Measurements from ENCODE around the gene TBC1D16. TPM values are rescaled to one million over a fixed set of nuclear protein-coding genes. Genes with fewer than 3 reads are reported as not detected.

The TBC1D16 gene
- total RNA-seq, 1 donor from 2014 or later: 197 TPM

DNA sequence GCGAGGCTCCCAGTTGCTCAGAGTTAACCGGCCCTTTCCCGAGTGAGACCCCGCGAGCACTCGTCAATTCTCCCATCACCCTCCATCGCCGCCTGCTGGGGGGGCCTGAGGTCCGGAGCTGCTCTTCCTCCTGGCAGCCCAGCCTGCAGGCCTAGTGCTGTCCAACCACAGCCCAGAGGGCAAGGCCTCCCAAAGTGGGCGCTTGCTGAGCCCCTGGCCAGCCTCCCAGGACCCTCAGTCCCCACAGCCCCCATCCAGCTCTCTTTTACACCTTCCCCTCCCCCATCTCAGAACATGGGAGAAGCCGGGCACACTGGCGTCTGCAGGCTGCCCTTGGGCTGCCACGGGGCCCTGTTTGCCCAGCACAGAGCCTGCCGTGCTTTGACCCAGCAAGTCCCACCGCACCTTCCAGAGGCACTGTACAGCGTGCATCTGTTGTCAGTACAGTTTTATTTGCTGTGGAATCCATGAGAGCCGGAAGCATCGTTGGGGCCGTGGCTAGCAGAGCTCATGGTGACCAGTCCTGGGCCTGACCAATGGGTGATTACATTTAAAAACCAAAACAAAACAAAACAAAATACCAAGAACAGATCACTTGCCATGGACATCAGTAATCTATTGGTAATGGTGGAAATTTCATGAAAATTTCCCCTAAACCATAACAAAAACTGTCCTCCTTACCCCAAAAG lies 100.3 kb downstream of the TBC1D16 start:
- Mint-ChIP-seq H3K9me3 (ENCODE audit: unreplicated experiment) (peaks cover 27% of the 10 kb centered on the region), H3K36me3 (ENCODE audit: unreplicated experiment) (peaks cover 3% of the 10 kb centered on the region), H3K27me3 (ENCODE audit: unreplicated experiment) (peaks cover 37% of the 10 kb centered on the region), H3K4me1 (ENCODE audit: low read depth, unreplicated experiment) (peaks cover 19% of the 10 kb centered on the region), H3K4me3 (ENCODE audit: unreplicated experiment) (no peak overlapping the region), H3K27ac (ENCODE audit: unreplicated experiment) (peak overlapping the region; percentile 29)
- TF ChIP-seq, protein P1, sequence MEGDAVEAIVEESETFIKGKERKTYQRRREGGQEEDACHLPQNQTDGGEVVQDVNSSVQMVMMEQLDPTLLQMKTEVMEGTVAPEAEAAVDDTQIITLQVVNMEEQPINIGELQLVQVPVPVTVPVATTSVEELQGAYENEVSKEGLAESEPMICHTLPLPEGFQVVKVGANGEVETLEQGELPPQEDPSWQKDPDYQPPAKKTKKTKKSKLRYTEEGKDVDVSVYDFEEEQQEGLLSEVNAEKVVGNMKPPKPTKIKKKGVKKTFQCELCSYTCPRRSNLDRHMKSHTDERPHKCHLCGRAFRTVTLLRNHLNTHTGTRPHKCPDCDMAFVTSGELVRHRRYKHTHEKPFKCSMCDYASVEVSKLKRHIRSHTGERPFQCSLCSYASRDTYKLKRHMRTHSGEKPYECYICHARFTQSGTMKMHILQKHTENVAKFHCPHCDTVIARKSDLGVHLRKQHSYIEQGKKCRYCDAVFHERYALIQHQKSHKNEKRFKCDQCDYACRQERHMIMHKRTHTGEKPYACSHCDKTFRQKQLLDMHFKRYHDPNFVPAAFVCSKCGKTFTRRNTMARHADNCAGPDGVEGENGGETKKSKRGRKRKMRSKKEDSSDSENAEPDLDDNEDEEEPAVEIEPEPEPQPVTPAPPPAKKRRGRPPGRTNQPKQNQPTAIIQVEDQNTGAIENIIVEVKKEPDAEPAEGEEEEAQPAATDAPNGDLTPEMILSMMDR (IDR thresholded peaks at IDR 0.05; ENCODE audit: partially characterized antibody, unreplicated experiment): no peak
- DNase-seq: no peak

DNA sequence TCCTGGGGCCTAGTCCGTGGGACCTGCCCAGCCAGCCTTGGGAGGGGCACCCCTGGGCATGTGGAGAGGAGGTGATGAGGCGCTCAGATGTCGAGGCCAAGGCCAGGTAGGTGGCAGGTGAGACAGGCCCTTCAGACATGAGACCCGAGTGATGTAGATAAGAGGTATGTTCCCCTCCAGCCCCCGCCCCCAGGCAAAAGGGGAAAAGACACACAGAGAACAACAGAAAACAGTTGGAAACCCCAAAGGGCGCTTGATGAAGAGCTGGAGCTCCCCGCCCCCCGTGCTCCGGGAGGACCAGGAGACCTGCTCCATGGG lies 101.1 kb downstream of the TBC1D16 start:
- TF ChIP-seq, protein P1 (IDR thresholded peaks at IDR 0.05; ENCODE audit: partially characterized antibody, unreplicated experiment): no peak
- Mint-ChIP-seq H3K27me3 (ENCODE audit: unreplicated experiment) (peaks cover 34% of the 10 kb centered on the region), H3K9me3 (ENCODE audit: unreplicated experiment) (peaks cover 27% of the 10 kb centered on the region), H3K4me1 (ENCODE audit: low read depth, unreplicated experiment) (peaks cover 19% of the 10 kb centered on the region), H3K36me3 (ENCODE audit: unreplicated experiment) (no peaks in the 10 kb centered on the region), H3K27ac (ENCODE audit: unreplicated experiment) (peak overlapping the region; percentile 22), H3K4me3 (ENCODE audit: unreplicated experiment) (no peak overlapping the region)
- no peak for DNase-seq

DNA sequence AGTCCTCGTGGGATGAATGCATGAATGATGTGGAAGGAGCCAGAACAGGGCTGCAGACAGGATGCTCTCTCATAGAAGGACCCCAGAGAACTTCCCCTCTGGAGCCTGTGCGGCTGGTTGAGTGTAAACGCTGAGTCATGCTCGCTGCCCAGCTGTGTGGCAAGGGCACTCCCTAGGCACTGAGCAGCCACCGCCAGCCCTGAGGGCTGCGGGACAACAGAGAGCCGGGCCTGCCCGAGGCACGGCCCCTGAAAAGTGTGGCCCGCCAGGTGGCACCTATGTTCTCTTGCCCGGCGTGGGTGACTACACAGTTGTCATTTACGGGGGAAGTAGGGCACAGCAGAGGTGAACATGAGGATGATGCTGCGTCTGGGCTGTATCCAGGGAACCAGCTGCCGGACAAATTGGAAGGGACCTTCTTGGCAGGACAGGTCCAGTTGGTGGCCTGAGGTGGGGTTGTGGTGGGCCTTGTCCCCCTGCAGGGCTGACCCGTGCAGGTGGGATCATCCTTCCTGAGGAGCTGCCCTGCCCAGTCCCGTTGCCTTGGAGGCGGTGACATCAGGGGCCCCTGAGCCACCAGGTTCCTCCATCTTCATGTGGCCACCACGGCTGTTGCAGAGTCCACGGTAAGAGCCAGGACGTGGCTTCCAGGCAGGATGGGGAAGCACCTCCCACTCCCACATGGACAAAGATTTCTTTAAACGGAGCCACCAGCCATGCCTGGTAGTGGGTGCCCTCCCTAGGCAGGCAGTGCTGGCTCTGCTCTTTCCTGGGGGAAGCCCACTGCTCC lies 101.6 kb downstream of the TBC1D16 start:
- no peak for DNase-seq
- H3K36me3 Mint-ChIP-seq (ENCODE audit: unreplicated experiment): no peaks in the 10 kb centered on the region
- peaks cover 32% of the 10 kb centered on the region for H3K27me3 Mint-ChIP-seq (ENCODE audit: unreplicated experiment)
- peaks cover 19% of the 10 kb centered on the region for H3K4me1 Mint-ChIP-seq (ENCODE audit: low read depth, unreplicated experiment)
- peaks cover 27% of the 10 kb centered on the region for H3K9me3 Mint-ChIP-seq (ENCODE audit: unreplicated experiment)
- TF ChIP-seq, protein P1 (IDR thresholded peaks at IDR 0.05; ENCODE audit: partially characterized antibody, unreplicated experiment): no peak
- H3K27ac Mint-ChIP-seq (ENCODE audit: unreplicated experiment): no peak overlapping the region
- H3K4me3 Mint-ChIP-seq (ENCODE audit: unreplicated experiment): no peak overlapping the region

DNA sequence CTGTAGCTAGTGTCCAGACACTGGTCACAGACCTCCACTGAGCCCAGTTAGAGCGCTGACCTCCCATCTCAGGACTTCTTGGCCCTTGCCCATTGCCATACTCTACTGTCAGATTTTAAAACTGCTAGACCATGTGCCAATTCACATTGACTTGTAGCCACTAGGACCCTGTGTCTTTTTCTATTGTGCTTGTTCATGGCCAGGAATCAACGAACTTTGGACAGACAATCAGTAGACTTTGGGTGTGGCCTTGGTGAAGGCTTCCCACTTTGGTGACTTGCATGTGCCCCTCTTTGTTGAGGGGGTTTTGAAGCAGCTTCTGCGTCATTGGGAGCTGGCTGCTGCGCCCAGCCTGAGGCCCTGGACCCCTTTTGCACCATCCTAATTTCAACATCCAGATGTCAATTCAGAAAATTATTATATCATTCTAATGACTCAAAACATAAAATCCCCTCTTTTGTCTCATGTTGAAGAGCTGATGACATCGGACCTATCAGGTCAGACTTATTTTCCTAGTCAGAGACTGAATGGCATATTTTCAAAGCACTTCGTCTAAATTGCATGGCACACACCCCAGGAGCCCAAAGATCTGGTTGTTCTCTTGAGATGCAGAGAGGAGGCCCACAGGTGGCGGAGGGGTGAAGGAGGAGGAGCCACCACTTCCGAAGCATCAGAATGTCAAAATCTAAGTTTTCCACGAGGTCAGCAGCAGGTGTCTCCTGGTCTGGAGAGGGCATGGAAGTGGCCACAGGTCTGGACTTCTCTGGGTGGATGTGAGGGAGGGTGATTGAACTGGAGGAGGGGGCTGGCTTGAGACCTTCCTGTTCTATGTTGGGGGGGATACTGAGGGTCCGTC lies 103.0 kb downstream of the TBC1D16 start:
- Mint-ChIP-seq H3K9me3 (ENCODE audit: unreplicated experiment) (peaks cover 28% of the 10 kb centered on the region), H3K4me3 (ENCODE audit: unreplicated experiment) (peak overlapping the region; percentile 17), H3K27me3 (ENCODE audit: unreplicated experiment) (peaks cover 31% of the 10 kb centered on the region), H3K36me3 (ENCODE audit: unreplicated experiment) (no peaks in the 10 kb centered on the region), H3K27ac (ENCODE audit: unreplicated experiment) (no peak overlapping the region), H3K4me1 (ENCODE audit: low read depth, unreplicated experiment) (peaks cover 13% of the 10 kb centered on the region)
- TF ChIP-seq, protein P1 (IDR thresholded peaks at IDR 0.05; ENCODE audit: partially characterized antibody, unreplicated experiment): no peak
- no peak for DNase-seq

All from glutamatergic neuron (in vitro differentiated cells).